HepG2 (cell line): ENCODE data around the gene CMTM2. TPM values are rescaled to one million over a fixed set of nuclear protein-coding genes. Genes with fewer than 3 reads are reported as not detected.

Experiments used
- CEBPB ChIP-seq: IDR thresholded peaks from 2 replicates; pipeline ENCODE4 v1.6.1; 2011; ENCODE audit warnings: low read depth, low read length, improper control_type of control experiment, borderline replicate concordance
- CHCHD3 ChIP-seq: sonication (generic); formaldehyde crosslinking; IDR thresholded peaks from 2 replicates; pipeline ENCODE4 v1.8.0; 2022; ENCODE audit warnings: mild to moderate bottlenecking, missing genetic modification reagents, moderate library complexity
- FOXO1 ChIP-seq: sonication (generic); formaldehyde crosslinking; IDR thresholded peaks from 2 replicates; pipeline ENCODE4 v1.4.0; 2020; ENCODE audit warnings: missing genetic modification reagents
- HOXA5 ChIP-seq: sonication (generic); formaldehyde crosslinking; IDR thresholded peaks from 2 replicates; pipeline ENCODE4 v1.4.0; 2020; ENCODE audit warnings: missing genetic modification reagents
- NFYB ChIP-seq: sonication (generic); formaldehyde crosslinking; IDR thresholded peaks from 2 replicates; pipeline ENCODE4 v1.4.0; 2020; ENCODE audit warnings: missing genetic modification reagents
- SCMH1 ChIP-seq: sonication (generic); formaldehyde crosslinking; IDR thresholded peaks from 2 replicates; pipeline ENCODE4 v1.9.0; 2021; ENCODE audit warnings: missing genetic modification reagents, mild to moderate bottlenecking, borderline replicate concordance
- TBX3 ChIP-seq: fragments of 450-650 bp; IDR thresholded peaks from 2 replicates; pipeline ENCODE4 v1.6.1; 2017; ENCODE audit warnings: antibody characterized with exemption, mild to moderate bottlenecking, inconsistent platforms, borderline replicate concordance
- ZFP1 ChIP-seq: IDR thresholded peaks from 2 replicates; pipeline ENCODE4 v1.6.1; 2016
- ZMYM2 ChIP-seq: sonication (generic); formaldehyde crosslinking; IDR thresholded peaks from 2 replicates; pipeline ENCODE4 v1.8.0; 2022; ENCODE audit warnings: mild to moderate bottlenecking, missing genetic modification reagents
- ZMYM3 ChIP-seq: sonication (generic); formaldehyde crosslinking; IDR thresholded peaks from 2 replicates; pipeline ENCODE4 v1.5.1; 2020; ENCODE audit warnings: mild to moderate bottlenecking, missing genetic modification reagents
- ZNF260 ChIP-seq: sonication (generic); formaldehyde crosslinking; IDR thresholded peaks from 2 replicates; pipeline ENCODE4 v1.4.0; 2020; ENCODE audit warnings: missing genetic modification reagents, low read depth, mild to moderate bottlenecking, borderline replicate concordance
- ZNF501 ChIP-seq: sonication (generic); formaldehyde crosslinking; IDR thresholded peaks from 2 replicates; pipeline ENCODE4 v1.5.1; 2020; ENCODE audit warnings: mild to moderate bottlenecking, moderate library complexity, missing genetic modification reagents
- ZNF781 ChIP-seq: sonication (generic); formaldehyde crosslinking; IDR thresholded peaks from 2 replicates; pipeline ENCODE4 v1.5.1; 2020; ENCODE audit warnings: borderline replicate concordance, mild to moderate bottlenecking, missing genetic modification reagents; ENCODE audit errors: not compliant biosample characterization
- polyA plus RNA-seq, 8 experiments: library from polyadenylated mRNA; depleted of rRNA in 3 of 8; stranded (reverse) in 7 of 8; unstranded in 1 of 8; fragments of >200 nt; fragmentation: Illumina TruSeq in 4 of 8; extraction: Trizol in 4 of 8; gene quantifications; 2 replicates each; pipeline versions ENCODE4 v1.2.1 to v1.2.3, GENCODE V29; 2011 to 2016; ENCODE audit warnings: low read depth in 4 of 8, missing spikeins in 1 of 8, mixed read lengths in 1 of 8; ENCODE audit not compliant: insufficient read depth in 1 of 8
- total RNA-seq, 5 experiments: library from RNA; depleted of rRNA; stranded (reverse); fragments of >200 nt; fragmentation: Illumina TruSeq; extraction: Trizol; gene quantifications; 2 replicates each; pipeline ENCODE4 v1.2.3, GENCODE V29; 2016; ENCODE audit warnings: low read depth in 1 of 5
- TF ChIP-seq, protein P1 (sequence below): sonication (generic); formaldehyde crosslinking; IDR thresholded peaks from 2 replicates; pipeline ENCODE4 v1.4.0; 2020; ENCODE audit warnings: missing genetic modification reagents, borderline replicate concordance
- TF ChIP-seq, protein P2 (sequence below): sonication (generic); formaldehyde crosslinking; IDR thresholded peaks from 2 replicates; pipeline ENCODE4 v1.4.0; 2020; ENCODE audit warnings: mild to moderate bottlenecking, missing genetic modification reagents
- TF ChIP-seq, protein P3 (sequence below): sonication (generic); formaldehyde crosslinking; conservative IDR thresholded peaks from 2 replicates; pipeline ENCODE4 v1.4.0; 2020; ENCODE audit warnings: mild to moderate bottlenecking, missing genetic modification reagents, moderate library complexity

CMTM2 gene
- total and polyA plus RNA-seq, 2 of the 13 experiments (the other 11 are each of a cell fraction or from before 2014, with no cell fraction given) = not detected

DNA sequence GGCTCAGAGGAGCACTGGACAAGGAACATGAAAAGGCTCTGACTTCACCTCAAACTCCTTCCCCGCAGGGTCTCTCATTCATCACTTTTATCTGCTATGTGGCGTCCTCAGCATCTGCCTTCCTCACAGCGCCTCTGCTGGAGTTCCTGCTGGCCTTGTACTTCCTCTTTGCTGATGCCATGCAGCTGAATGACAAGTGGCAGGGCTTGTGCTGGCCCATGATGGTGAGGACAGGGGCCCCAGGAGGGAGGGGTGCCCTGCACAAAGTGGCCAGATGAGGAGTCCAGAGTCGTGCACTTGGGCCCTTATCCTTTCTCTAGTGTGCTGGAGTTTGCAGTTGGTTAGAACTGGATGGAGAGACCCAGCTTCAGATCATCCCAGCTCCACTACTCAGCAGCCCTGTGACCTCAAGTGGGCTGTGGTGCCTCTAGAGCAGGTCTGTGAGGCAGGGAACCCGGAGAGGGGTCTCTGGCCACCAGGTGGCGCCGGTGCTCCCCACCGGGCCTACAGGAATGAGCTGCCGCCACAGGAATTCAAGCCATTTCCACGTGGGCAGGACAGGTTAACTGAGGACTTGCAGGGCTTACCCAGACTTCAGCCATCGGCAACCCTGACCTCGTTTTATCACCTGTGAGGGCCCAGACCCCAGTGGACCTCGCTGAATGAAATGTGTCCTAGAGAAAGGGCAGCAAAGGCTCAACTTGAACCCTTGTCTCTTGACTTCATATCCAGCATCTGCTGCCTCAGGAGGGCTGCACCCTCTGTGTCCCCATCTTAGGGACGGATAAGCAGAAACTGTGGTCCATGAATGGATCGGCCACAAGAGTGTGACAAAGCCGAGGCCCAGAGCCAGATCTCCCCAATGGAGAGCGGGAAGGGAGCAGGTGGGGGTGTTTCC, 29.2 kb downstream of the CMTM2 start (continued):
- TF ChIP-seq, protein P1, sequence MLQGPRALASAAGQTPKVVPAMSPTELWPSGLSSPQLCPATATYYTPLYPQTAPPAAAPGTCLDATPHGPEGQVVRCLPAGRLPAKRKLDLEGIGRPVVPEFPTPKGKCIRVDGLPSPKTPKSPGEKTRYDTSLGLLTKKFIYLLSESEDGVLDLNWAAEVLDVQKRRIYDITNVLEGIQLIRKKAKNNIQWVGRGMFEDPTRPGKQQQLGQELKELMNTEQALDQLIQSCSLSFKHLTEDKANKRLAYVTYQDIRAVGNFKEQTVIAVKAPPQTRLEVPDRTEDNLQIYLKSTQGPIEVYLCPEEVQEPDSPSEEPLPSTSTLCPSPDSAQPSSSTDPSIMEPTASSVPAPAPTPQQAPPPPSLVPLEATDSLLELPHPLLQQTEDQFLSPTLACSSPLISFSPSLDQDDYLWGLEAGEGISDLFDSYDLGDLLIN (CRISPR knock-in tag) = no peak; the same call in 1 of the 2 replicates
- TF ChIP-seq SCMH1 (CRISPR knock-in tag) (no peak), ZMYM2 (CRISPR knock-in tag) (no peak), ZNF260 (no peak), ZMYM3 (CRISPR knock-in tag) (peak; percentile 53; the same call in 1 of the 2 replicates), CHCHD3 (CRISPR knock-in tag) (no peak), ZNF501 (CRISPR knock-in tag) (peak; percentile 94), NFYB (CRISPR knock-in tag) (0 out of 2 replicates have a peak, but pooled peaks have one; percentile 25), TBX3 (no peak), FOXO1 (CRISPR knock-in tag) (peak; percentile 77), HOXA5 (CRISPR knock-in tag) (peak; percentile 87; the same call in 1 of the 2 replicates), CEBPB (no peak), ZFP1 (CRISPR knock-in tag) (no peak), ZNF781 (CRISPR knock-in tag) (peak; percentile 85)
- TF ChIP-seq, protein P2, sequence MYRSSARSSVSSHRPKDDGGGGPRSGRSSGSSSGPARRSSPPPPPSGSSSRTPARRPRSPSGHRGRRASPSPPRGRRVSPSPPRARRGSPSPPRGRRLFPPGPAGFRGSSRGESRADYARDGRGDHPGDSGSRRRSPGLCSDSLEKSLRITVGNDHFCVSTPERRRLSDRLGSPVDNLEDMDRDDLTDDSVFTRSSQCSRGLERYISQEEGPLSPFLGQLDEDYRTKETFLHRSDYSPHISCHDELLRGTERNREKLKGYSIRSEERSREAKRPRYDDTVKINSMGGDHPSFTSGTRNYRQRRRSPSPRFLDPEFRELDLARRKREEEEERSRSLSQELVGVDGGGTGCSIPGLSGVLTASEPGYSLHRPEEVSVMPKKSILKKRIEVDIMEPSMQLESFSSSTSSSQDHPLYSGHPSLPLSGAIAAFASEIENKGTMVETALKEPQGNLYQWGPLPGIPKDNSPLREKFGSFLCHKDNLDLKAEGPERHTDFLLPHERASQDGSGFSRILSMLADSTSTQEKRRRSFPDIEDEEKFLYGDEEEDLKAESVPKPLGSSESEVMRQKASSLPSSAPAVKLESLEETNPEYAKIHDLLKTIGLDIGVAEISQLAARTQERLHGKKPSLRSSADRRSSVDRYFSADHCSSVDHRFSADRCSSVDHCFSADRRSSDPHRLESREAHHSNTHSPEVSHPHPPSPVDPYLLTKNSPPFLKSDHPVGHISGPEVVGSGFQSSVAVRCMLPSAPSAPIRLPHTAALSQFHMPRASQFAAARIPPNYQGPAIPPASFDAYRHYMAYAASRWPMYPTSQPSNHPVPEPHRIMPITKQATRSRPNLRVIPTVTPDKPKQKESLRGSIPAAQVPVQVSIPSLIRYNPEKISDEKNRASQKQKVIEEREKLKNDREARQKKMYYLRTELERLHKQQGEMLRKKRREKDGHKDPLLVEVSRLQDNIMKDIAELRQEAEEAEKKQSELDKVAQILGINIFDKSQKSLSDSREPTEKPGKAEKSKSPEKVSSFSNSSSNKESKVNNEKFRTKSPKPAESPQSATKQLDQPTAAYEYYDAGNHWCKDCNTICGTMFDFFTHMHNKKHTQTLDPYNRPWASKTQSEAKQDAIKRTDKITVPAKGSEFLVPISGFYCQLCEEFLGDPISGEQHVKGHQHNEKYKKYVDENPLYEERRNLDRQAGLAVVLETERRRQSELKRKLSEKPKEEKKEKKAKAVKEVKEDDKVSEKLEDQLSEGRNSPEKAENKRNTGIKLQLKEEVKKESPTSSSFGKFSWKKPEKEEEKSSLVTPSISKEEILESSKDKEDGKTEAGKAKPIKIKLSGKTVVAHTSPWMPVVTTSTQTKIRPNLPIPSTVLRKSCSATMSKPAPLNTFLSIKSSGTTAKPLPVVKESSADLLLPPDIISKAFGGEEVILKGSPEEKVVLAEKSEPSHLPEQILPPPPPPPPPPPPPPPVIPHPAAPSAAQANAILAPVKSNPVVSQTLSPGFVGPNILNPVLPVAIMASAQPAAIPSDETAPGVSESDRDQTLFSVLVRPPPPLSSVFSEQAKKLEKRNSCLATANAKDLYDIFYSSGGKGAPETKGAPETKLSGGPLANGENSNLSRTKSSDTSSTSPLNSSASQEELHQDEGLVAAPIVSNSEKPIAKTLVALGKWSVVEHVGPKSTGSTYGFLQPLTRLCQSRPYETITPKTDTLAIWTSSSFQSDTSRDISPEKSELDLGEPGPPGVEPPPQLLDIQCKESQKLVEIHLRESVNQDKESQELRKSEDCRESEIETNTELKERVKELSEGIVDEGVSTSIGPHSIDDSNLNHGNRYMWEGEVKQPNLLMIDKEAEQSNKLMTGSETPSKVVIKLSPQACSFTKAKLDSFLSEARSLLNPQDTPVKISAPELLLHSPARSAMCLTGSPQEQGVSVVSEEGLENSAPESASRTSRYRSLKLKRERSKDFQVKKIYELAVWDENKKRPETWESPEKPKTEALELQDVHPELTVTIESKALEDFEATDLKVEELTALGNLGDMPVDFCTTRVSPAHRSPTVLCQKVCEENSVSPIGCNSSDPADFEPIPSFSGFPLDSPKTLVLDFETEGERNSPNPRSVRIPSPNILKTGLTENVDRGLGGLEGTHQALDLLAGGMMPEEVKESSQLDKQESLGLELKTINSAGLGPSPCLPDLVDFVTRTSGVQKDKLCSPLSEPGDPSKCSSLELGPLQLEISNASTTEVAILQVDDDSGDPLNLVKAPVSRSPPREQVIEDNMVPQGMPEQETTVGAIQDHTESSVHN (CRISPR knock-in tag) = peak; percentile 91
- TF ChIP-seq, protein P3, sequence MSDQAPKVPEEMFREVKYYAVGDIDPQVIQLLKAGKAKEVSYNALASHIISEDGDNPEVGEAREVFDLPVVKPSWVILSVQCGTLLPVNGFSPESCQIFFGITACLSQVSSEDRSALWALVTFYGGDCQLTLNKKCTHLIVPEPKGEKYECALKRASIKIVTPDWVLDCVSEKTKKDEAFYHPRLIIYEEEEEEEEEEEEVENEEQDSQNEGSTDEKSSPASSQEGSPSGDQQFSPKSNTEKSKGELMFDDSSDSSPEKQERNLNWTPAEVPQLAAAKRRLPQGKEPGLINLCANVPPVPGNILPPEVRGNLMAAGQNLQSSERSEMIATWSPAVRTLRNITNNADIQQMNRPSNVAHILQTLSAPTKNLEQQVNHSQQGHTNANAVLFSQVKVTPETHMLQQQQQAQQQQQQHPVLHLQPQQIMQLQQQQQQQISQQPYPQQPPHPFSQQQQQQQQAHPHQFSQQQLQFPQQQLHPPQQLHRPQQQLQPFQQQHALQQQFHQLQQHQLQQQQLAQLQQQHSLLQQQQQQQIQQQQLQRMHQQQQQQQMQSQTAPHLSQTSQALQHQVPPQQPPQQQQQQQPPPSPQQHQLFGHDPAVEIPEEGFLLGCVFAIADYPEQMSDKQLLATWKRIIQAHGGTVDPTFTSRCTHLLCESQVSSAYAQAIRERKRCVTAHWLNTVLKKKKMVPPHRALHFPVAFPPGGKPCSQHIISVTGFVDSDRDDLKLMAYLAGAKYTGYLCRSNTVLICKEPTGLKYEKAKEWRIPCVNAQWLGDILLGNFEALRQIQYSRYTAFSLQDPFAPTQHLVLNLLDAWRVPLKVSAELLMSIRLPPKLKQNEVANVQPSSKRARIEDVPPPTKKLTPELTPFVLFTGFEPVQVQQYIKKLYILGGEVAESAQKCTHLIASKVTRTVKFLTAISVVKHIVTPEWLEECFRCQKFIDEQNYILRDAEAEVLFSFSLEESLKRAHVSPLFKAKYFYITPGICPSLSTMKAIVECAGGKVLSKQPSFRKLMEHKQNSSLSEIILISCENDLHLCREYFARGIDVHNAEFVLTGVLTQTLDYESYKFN = peak; percentile 65; the same call in 1 of the 2 replicates
